Right ventricle myocardium inferior (tissue), 1 donor: ENCODE data around the gene WDR33. TPM values are rescaled to one million over a fixed set of nuclear protein-coding genes. Genes with fewer than 3 reads are reported as not detected.

ENCODE experiments used
- ATAC-seq: fragments of 200-7000 bp; cut with Tn5 transposase; one replicate; pipeline ENCODE4 v1.9.1; 2020; ENCODE audit warnings: mild to moderate bottlenecking, moderate library complexity
- DNase-seq: peaks from one replicate; pipeline ENCODE4 v3.0.0; 2021; ENCODE audit errors: missing footprints
- intact Hi-C: fragments of 100-400 bp; cut with DNase I; formaldehyde crosslinking; loops from one replicate; pipeline ENCODE4 v1.11.0; 2022
- total RNA-seq: library from RNA; stranded (reverse); fragmentation: NEBNext Ultra II Directional; extraction: Animal tissue kit (Norgen Biotek cat#: 25700); gene quantifications from one replicate; pipeline ENCODE4 v1.2.1, GENCODE V29; 2021
- donor health status: DM: no; HTN: yes; CAD: no; lungs with severe emphysema.

WDR33 gene
- total RNA-seq, 1 donor from 2014 or later: 42.7 TPM

DNA sequence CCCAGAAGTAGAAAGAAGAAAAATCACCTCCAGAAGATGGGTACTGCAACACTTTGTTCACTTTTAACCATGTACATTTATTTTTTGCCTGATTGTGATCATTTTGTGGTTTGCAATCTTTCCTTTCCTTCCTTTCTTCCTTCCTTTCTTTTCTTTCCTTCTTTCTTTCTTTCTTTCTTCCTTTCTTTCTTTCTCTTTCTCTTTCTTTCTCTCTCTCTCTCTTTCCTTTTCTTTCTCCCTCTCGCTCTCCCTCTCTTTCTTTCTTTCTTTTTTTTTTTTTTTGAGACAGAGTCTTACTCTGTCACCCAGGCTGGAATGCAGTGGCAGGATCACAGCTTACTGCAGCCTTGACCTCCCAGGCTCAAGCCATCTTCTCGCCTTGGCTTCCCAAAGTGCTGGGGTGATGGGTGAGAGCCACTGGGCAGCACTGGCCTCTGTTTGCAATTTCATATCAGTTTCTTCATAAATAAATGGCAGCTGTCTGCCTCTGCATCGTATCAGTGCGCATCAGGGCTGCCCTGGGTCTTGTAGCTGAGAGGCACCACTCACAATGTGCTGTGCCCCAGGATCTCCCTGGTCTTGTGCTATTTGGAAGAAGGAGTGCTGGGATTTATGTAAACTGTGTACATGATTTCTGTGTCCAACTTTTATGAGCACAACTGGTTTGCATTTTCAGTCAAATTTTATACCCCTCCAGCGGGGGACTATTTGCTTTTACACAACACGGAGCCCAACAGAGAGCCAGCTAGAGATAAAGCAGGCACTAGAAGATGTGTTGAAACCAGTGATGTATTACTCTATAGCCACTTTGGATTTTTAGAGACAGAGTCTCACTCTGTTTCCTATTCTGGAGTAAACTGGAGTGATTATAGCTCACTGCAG lies 128.8 kb downstream of the WDR33 start:
- intact Hi-C loops: loop anchor here (1.0 kb wide), 1 partner anchor 91 kb away; no protein-coding TSS in a partner anchor
- DNase-seq: no peak
- ATAC-seq: no peak

DNA sequence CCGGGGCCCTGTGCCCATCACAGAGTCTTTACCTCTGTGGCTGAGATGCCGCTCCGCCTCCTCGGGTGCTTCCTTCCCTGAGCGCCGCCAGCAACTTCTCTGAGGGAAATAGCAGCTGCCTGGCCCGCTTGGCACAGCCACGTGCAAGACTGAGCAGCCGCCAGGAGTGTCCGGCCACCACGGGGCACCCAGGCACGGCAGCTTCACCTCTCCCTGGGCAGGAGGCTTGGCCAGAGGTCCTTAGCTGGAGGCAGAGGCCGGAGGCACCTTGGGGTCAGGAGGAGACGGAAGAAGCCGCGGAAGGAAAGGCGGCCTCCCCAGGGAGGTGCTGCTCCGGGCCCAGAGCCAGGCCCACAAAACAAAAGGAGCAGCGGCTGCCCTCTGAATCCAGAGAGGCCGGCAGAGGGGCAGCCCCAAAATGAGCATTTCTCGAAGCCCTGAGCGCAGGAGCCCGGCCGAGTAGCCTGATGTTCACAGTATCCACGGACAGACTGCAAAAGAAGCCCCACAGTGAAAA lies 129.6 kb downstream of the WDR33 start:
- intact Hi-C loops: no loop called here
- no peak for DNase-seq
- peak; percentile 14 for ATAC-seq

- no peak for DNase-seq
- intact Hi-C loops: no loop called here
- no peak for ATAC-seq
Observed at GRCh38 chr2:127680706-127681287, 130.2 kb downstream of the WDR33 start.

GRCh38 chr2:127679680-127680361 lies 131.2 kb downstream of the WDR33 start:
- intact Hi-C loops: loop anchor here (10.0 kb wide), 1 partner anchor 155 kb away; the partner anchor contains the start of gene IWS1
- no peak for ATAC-seq
- no peak for DNase-seq

DNA sequence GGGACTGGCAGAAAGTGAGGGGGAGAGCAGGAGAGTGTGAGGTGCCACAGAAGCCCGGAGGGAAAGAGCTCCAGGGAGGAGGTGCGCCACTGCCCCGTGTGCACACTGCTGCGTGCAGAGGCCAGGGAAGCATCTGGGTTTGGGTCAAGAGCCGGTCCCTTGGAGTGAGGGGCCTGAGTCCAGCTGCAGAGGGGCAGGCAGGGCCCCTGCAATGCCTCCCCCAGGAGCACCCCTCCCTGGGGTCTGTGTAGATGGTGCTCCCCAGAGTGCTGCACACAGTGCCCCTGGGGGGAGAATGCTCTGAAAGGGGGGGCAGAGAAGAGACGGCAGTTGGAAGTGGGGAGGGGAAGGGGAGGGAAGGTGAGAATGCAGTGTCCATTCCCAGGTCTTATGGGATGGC lies 132.0 kb downstream of the WDR33 start:
- DNase-seq (no peak), ATAC-seq (no peak)
- intact Hi-C loops: loop anchor here (10.0 kb wide), 1 partner anchor 154 kb away; the partner anchor contains the start of gene IWS1

GRCh38 chr2:127678531-127678930 lies 132.4 kb downstream of the WDR33 start:
- no peak for DNase-seq
- intact Hi-C loops: loop anchor here (10.0 kb wide), 1 partner anchor 154 kb away; the partner anchor contains the start of gene IWS1
- ATAC-seq: no peak

DNA sequence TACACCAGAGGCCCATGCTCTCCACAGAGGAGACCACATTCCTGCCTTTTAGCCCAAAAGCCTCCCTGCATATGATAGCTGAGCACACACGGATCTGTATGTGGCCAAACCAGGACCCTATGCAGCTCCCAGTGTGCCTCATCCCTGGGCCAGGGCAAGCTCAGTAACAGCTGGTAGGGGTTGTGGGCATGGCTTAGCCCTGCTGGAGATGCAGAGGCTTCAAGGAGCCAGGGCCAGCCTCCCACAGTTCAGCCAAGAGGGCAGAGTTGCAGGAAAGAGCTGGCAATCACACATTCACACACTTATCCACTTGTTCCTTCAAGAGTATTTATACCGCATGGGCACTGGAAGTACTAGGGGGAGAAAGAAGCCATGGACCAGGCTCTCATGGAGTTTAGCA lies 134.1 kb downstream of the WDR33 start:
- no peak for DNase-seq
- peak; percentile 50 for ATAC-seq
- intact Hi-C loops: loop anchor here (2.0 to 10.0 kb wide), 2 partner anchors 24 to 152 kb away; partner anchors contain the start of genes IWS1 and SFT2D3

DNA sequence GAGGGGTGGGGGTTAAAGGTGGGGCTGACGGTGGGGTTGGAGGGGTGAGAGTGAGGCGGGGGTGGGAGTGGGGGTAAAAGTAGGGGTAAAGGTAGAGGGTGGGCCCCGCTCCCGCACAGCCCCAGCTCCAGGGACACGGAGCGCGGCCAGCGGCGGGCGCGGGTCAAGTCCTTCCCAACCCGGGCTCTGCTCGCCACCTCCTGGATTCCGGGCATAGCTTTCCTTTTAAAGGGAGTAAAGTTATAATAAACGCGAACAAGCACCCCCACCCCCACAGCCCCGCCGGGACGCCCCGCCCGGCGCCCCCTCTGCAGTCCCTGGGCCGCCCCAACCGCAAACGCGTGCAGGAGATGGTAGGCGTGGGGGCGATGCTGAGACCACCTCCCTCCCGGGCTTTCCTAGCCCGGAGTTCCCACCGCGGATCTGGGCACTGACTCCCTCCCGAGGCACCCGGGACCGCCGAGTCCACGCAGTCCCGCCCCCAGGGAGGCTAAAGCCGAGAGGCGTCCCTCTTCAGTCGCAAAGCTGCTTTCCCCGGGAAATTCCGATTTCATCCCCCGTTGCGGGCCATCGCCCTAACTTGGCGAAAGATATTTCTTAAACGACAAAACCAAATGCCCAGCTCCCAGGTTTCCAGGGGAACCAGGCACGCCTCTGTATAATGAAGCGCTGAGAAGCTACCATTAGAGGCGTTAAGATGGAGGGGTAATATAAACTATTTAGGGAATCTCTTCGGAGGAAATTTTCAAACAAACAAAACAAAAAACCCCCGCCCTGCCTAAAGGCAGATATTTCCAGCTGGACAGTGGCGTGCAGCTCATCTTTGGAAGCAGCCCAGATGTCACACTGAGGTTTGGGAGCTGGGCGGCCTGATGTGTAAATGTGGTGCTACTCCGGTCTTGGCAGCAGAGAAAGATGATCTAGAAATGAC lies 135.4 kb downstream of the WDR33 start, which contains the start of gene LIMS2:
LIMS2 (minus strand) TSS at position 200 of the 931 bp plus-strand sequence. CDS start 506 bp downstream, outside the sequence.
- intact Hi-C loops: loop anchor here (2.0 to 10.0 kb wide), 3 partner anchors 17 to 151 kb away; partner anchors contain the start of genes IWS1 and SFT2D3
- ATAC-seq (peak; percentile 36), DNase-seq (peak; percentile 66)

- ATAC-seq (peak; percentile 37), DNase-seq (peak; percentile 65)
- intact Hi-C loops: loop anchor here (2.0 to 10.0 kb wide), 3 partner anchors 16 to 150 kb away; partner anchors contain the start of gene IWS1
Observed at GRCh38 chr2:127674241-127675209, 136.4 kb downstream of the WDR33 start.

DNA sequence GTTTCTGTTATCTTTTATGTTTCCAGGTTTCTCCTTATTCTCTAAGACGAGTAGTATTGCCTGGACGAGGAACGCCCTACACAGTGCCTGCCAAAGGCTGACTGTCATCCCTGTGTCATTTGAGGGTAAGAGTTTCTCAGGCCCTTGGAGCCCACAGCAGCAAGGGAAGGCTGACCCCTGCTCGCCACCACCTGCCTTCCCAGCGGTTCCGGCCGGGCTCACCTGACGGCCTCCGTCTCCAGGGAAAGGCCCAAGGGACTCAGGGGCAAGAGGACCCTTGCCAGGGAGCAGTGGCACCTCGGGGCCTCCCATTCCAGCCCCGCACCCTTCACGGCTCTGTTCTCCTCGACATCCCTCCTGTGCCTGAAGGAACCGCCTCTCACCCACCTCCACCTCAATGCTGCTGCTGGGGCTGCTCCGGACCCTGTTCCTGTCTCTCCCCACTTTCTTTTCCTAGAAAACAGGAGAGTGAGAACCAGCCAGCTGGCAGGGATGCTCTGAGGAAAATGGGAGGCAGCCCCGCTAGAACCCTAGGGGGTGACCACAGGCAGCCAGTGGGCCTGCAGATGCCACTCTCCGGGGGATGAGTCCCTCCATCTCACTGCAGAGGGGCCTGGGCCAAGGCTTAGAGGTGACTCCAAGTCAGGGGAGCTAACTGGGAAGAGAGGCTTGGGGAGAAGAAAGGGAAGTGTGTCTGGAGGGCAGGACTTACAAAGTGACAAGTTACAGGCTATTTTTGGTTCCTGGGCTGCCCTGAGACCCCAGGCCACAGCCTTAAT lies 137.5 kb downstream of the WDR33 start:
- no peak for DNase-seq
- ATAC-seq: no peak
- intact Hi-C loops: loop anchor here (2.0 to 10.0 kb wide), 3 partner anchors 15 to 149 kb away; partner anchors contain the start of gene IWS1

- intact Hi-C loops: loop anchor here (5.0 to 10.0 kb wide), 2 partner anchors 35 to 148 kb away; partner anchors contain the start of gene IWS1
- ATAC-seq (peak; percentile 30), DNase-seq (no peak)
Observed at GRCh38 chr2:127672341-127673224, 138.4 kb downstream of the WDR33 start.

GRCh38 chr2:127671557-127672302 lies 139.2 kb downstream of the WDR33 start:
- DNase-seq: no peak
- no peak for ATAC-seq
- intact Hi-C loops: loop anchor here (5.0 to 10.0 kb wide), 2 partner anchors 34 to 147 kb away; partner anchors contain the start of gene IWS1

- no peak for DNase-seq
- intact Hi-C loops: loop anchor here (5.0 to 10.0 kb wide), 2 partner anchors 34 to 146 kb away; partner anchors contain the start of gene IWS1
- ATAC-seq: no peak
Observed at GRCh38 chr2:127670957-127671290, 140.0 kb downstream of the WDR33 start.
